Measurements from ENCODE around the gene LIPC. TPM values are rescaled to one million over a fixed set of nuclear protein-coding genes. Genes with fewer than 3 reads are reported as not detected.

The LIPC gene
- total RNA-seq, 1 donor from 2014 or later = not detected

- no peak overlapping the region for H3K4me3 Mint-ChIP-seq
- DNase-seq (ENCODE audit: low spot score in 2 of 2, unreplicated experiment in 2 of 2) = no peak
- peaks cover 17% of the 10 kb centered on the region for H3K4me1 Mint-ChIP-seq
- H3K36me3 Mint-ChIP-seq = no peaks in the 10 kb centered on the region
- H3K27ac Mint-ChIP-seq = no peak overlapping the region
- TF ChIP-seq, protein P1, sequence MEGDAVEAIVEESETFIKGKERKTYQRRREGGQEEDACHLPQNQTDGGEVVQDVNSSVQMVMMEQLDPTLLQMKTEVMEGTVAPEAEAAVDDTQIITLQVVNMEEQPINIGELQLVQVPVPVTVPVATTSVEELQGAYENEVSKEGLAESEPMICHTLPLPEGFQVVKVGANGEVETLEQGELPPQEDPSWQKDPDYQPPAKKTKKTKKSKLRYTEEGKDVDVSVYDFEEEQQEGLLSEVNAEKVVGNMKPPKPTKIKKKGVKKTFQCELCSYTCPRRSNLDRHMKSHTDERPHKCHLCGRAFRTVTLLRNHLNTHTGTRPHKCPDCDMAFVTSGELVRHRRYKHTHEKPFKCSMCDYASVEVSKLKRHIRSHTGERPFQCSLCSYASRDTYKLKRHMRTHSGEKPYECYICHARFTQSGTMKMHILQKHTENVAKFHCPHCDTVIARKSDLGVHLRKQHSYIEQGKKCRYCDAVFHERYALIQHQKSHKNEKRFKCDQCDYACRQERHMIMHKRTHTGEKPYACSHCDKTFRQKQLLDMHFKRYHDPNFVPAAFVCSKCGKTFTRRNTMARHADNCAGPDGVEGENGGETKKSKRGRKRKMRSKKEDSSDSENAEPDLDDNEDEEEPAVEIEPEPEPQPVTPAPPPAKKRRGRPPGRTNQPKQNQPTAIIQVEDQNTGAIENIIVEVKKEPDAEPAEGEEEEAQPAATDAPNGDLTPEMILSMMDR (IDR thresholded peaks at IDR 0.05; ENCODE audit: unreplicated experiment) = no peak
- H3K9me3 Mint-ChIP-seq = no peaks in the 10 kb centered on the region
- no peaks in the 10 kb centered on the region for H3K27me3 Mint-ChIP-seq (ENCODE audit: low read depth)
Measured at GRCh38 chr15:58453931-58454793, 22.4 kb downstream of the LIPC start.

DNA sequence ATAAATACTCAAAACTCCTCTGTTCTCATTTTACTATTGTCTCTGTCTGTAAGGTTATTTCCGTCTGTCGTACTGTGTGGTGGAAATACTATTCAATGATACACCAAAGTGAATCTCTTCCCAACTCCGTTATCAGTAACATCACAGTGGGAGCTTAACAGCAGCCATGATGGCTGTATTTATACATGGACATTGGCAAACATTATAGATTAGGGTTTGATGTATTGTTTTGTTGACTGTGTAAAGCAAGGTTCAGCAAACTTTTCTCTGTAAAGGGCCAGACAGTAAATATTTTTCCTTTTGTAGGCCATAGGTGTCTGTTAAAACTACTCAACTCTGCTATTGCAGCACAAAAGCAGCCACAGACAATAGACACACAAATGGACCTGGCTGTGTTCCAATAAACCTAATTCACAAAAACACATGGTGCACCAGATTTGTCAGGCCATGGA lies 23.2 kb downstream of the LIPC start:
- H3K36me3 Mint-ChIP-seq = no peaks in the 10 kb centered on the region
- H3K27ac Mint-ChIP-seq = no peak overlapping the region
- H3K4me3 Mint-ChIP-seq = no peak overlapping the region
- H3K4me1 Mint-ChIP-seq = peaks cover 17% of the 10 kb centered on the region
- no peaks in the 10 kb centered on the region for H3K9me3 Mint-ChIP-seq
- H3K27me3 Mint-ChIP-seq (ENCODE audit: low read depth) = no peaks in the 10 kb centered on the region
- no peak for DNase-seq (ENCODE audit: low spot score in 2 of 2, unreplicated experiment in 2 of 2)
- TF ChIP-seq, protein P1 (IDR thresholded peaks at IDR 0.05; ENCODE audit: unreplicated experiment) = no peak

DNA sequence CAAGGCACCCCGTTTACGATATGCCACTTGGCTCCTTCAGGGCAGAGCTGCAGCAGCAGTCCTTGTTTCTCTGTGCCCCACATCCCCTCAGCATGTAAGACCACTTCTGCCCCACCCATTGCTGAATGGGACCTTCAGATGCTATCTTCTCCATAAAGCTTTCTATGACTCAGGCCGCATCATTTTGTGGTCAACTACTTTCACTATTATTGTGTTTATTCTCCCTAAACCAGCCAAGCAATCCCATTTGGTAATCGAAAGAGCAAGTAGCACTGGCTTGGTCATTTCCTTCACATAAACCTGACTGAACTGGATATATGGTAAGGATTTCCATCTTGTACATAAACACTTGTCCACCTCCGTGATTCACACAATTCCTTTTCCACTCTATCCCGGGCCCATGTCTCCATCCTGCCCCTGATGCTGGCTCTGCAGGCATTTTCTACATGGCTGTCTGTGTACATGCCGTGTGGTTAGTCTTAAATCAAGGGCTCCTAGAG lies 25.7 kb downstream of the LIPC start:
- Mint-ChIP-seq H3K36me3 (no peaks in the 10 kb centered on the region), H3K9me3 (no peaks in the 10 kb centered on the region), H3K27me3 (ENCODE audit: low read depth) (no peaks in the 10 kb centered on the region), H3K4me1 (peaks cover 20% of the 10 kb centered on the region), H3K27ac (no peak overlapping the region), H3K4me3 (no peak overlapping the region)
- TF ChIP-seq, protein P1 (IDR thresholded peaks at IDR 0.05; ENCODE audit: unreplicated experiment) = no peak
- no peak for DNase-seq (ENCODE audit: low spot score in 2 of 2, unreplicated experiment in 2 of 2)

DNA sequence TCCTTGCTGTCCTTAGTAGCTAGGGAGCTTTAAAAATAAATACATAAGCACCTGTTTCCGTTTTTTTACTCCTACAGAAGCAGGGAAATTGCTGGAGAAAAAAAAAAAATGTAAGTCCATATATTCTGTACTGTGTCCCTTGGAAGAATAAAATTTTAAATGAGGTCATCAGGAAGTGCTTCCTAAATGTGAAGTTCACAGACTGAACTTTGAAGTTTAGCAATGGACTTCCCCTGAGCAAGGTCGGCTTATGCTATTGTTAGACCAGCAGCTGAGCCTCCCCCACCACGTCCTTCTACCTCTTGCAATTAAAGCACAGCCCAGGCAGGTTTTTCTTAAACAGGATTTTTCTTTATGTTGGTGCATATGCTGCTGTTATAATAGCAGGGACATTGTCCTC lies 26.3 kb downstream of the LIPC start:
- TF ChIP-seq, protein P1 (IDR thresholded peaks at IDR 0.05; ENCODE audit: unreplicated experiment) = no peak
- H3K36me3 Mint-ChIP-seq = no peaks in the 10 kb centered on the region
- H3K4me3 Mint-ChIP-seq = no peak overlapping the region
- no peaks in the 10 kb centered on the region for H3K27me3 Mint-ChIP-seq (ENCODE audit: low read depth)
- H3K27ac Mint-ChIP-seq = no peak overlapping the region
- peaks cover 22% of the 10 kb centered on the region for H3K4me1 Mint-ChIP-seq
- no peaks in the 10 kb centered on the region for H3K9me3 Mint-ChIP-seq
- no peak for DNase-seq (ENCODE audit: low spot score in 2 of 2, unreplicated experiment in 2 of 2)

GRCh38 chr15:58459045-58459444 lies 27.3 kb downstream of the LIPC start:
- TF ChIP-seq, protein P1 (IDR thresholded peaks at IDR 0.05; ENCODE audit: unreplicated experiment) = no peak
- DNase-seq (ENCODE audit: low spot score in 2 of 2, unreplicated experiment in 2 of 2) = no peak
- no peaks in the 10 kb centered on the region for H3K27me3 Mint-ChIP-seq (ENCODE audit: low read depth)

More at GRCh38 chr15:58459045-58459444, 27.3 kb downstream of the LIPC start:
- Mint-ChIP-seq H3K9me3 (no peaks in the 10 kb centered on the region), H3K4me3 (no peak overlapping the region), H3K4me1 (peaks cover 22% of the 10 kb centered on the region), H3K27ac (no peak overlapping the region), H3K36me3 (no peaks in the 10 kb centered on the region)

Measured in mesothelial cell of epicardium (in vitro differentiated cells).